Liver (tissue), 9 donors: ENCODE data around the gene ANTXR2. TPM values are rescaled to one million over a fixed set of nuclear protein-coding genes. Genes with fewer than 3 reads are reported as not detected.

Experiments used
- DNase-seq: peaks from one replicate; pipeline ENCODE4 v3.0.0-alpha.2; 2017; ENCODE audit warnings: low spot score
- H3K27ac ChIP-seq, 2 donors: one replicate each; pipeline ENCODE4 v1.7.0; 2013; ENCODE audit warnings: inconsistent platforms in 2 of 2, low read length in 2 of 2, control low read depth in 1 of 2, low read depth in 1 of 2, mild to moderate bottlenecking in 1 of 2
- H3K27me3 ChIP-seq, 4 donors: one replicate each; pipeline versions ENCODE4 v1.6.1 to v1.7.0; 2013; ENCODE audit warnings: low read length in 3 of 4, inconsistent platforms in 1 of 4, mild to moderate bottlenecking in 1 of 4, moderate library complexity in 1 of 4; ENCODE audit not compliant: control insufficient read depth in 4 of 4, insufficient read depth in 4 of 4
- H3K36me3 ChIP-seq, 4 donors: one replicate each; pipeline versions ENCODE4 v1.6.1 to v1.7.0; 2013; ENCODE audit warnings: low read length in 3 of 4, mild to moderate bottlenecking in 3 of 4, low read depth in 1 of 4, moderate library complexity in 1 of 4; ENCODE audit not compliant: control insufficient read depth in 4 of 4, insufficient read depth in 3 of 4
- H3K4me1 ChIP-seq, 4 donors: one replicate each; pipeline versions ENCODE4 v1.6.1 to v1.7.0; 2013; ENCODE audit warnings: low read length in 3 of 4, mild to moderate bottlenecking in 3 of 4, moderate library complexity in 1 of 4; ENCODE audit not compliant: control insufficient read depth in 4 of 4, insufficient read depth in 4 of 4
- H3K4me3 ChIP-seq, 3 donors: one replicate each; pipeline versions ENCODE4 v1.6.1 to v1.7.0; 2013; ENCODE audit warnings: low read length in 3 of 3, control low read depth in 1 of 3, low read depth in 1 of 3, mild to moderate bottlenecking in 1 of 3
- H3K9ac ChIP-seq, 2 donors: one replicate each; pipeline ENCODE4 v1.7.0; 2013; ENCODE audit warnings: low read length in 2 of 2, mild to moderate bottlenecking in 2 of 2, moderate library complexity in 2 of 2, control low read depth in 1 of 2, low read depth in 1 of 2
- H3K9me3 ChIP-seq, 4 donors: one replicate each; pipeline versions ENCODE4 v1.6.1 to v1.7.0; 2013; ENCODE audit warnings: low read length in 3 of 4; ENCODE audit not compliant: control insufficient read depth in 4 of 4
- EGR1 ChIP-seq, 2 donors: IDR thresholded peaks; 2 replicates each; pipeline ENCODE4 v1.6.1; 2016 to 2018; ENCODE audit warnings: antibody characterized with exemption in 2 of 2, low read depth in 2 of 2
- FOXA1 ChIP-seq: IDR thresholded peaks from 2 replicates; pipeline ENCODE4 v1.6.1; 2016; ENCODE audit warnings: antibody characterized with exemption
- FOXA2 ChIP-seq: IDR thresholded peaks from 2 replicates; pipeline ENCODE4 v1.6.1; 2016; ENCODE audit warnings: antibody characterized with exemption
- GABPA ChIP-seq, 2 donors: IDR thresholded peaks in 1 of 2; conservative IDR thresholded peaks in 1 of 2; 2 replicates each; pipeline ENCODE4 v1.6.1; 2016; ENCODE audit warnings: antibody characterized with exemption in 2 of 2, mild to moderate bottlenecking in 1 of 2, moderate library complexity in 1 of 2
- HNF4A ChIP-seq, 2 donors: conservative IDR thresholded peaks; 2 replicates each; pipeline ENCODE4 v1.6.1; 2016; ENCODE audit warnings: antibody characterized with exemption in 2 of 2, mild to moderate bottlenecking in 2 of 2
- HNF4G ChIP-seq: IDR thresholded peaks from 2 replicates; pipeline ENCODE4 v1.6.1; 2016; ENCODE audit warnings: antibody characterized with exemption
- JUND ChIP-seq, 2 donors: IDR thresholded peaks; 2 replicates each; pipeline ENCODE4 v1.6.1; 2016; ENCODE audit warnings: antibody characterized with exemption in 2 of 2
- NR2F2 ChIP-seq: IDR thresholded peaks from 2 replicates; pipeline ENCODE4 v1.6.1; 2016; ENCODE audit warnings: antibody characterized with exemption
- RAD21 ChIP-seq, 2 donors: IDR thresholded peaks; 2 replicates each; pipeline ENCODE4 v1.6.1; 2016; ENCODE audit warnings: antibody characterized with exemption in 2 of 2, mild to moderate bottlenecking in 2 of 2
- RXRA ChIP-seq, 2 donors: IDR thresholded peaks; 2 replicates each; pipeline ENCODE4 v1.6.1; 2017 to 2018; ENCODE audit warnings: antibody characterized with exemption in 2 of 2, mild to moderate bottlenecking in 1 of 2
- SP1 ChIP-seq: IDR thresholded peaks from 2 replicates; pipeline ENCODE4 v1.6.1; 2018; ENCODE audit warnings: antibody characterized with exemption, mild to moderate bottlenecking
- TAF1 ChIP-seq: conservative IDR thresholded peaks from 2 replicates; pipeline ENCODE4 v1.6.1; 2016; ENCODE audit warnings: antibody characterized with exemption, mild to moderate bottlenecking
- YY1 ChIP-seq: IDR thresholded peaks from 2 replicates; pipeline ENCODE4 v1.6.1; 2016; ENCODE audit warnings: antibody characterized with exemption, mild to moderate bottlenecking
- WGBS: extraction: QIAGEN DNeasy Blood & Tissue Kit; methylation state at CpG from one replicate; pipeline ENCODE4 v1.1.7; 2013; 5-methylcytosine and 5-hydroxymethylcytosine counted together
- polyA plus RNA-seq, 2 donors: library from polyadenylated mRNA; stranded (reverse) in 1 of 2; unstranded in 1 of 2; fragments of 200-250 nt in 1 of 2; fragments of >200 nt in 1 of 2; fragmentation: Nextera tagmentation in 1 of 2; extraction: Ambion mirVana in 1 of 2; gene quantifications; one replicate each; pipeline versions ENCODE4 v1.2.1 to v1.2.3, GENCODE V29; 2013 to 2015
- total RNA-seq, 2 donors: library from RNA; depleted of rRNA; stranded (reverse); fragments of >200 nt; gene quantifications; one replicate each; pipeline ENCODE4 v1.2.3, GENCODE V29; 2014
- TF ChIP-seq, protein P1 (sequence below): IDR thresholded peaks from 2 replicates; pipeline ENCODE4 v1.6.1; 2016; ENCODE audit warnings: antibody characterized with exemption
- TF ChIP-seq, protein P2 (sequence below): IDR thresholded peaks from 2 replicates; pipeline ENCODE4 v1.6.1; 2016; ENCODE audit warnings: antibody characterized with exemption
- TF ChIP-seq, protein P3 (sequence below): IDR thresholded peaks from 2 replicates; pipeline ENCODE4 v1.6.1; 2016; ENCODE audit warnings: antibody characterized with exemption, mild to moderate bottlenecking
- TF ChIP-seq, protein P4 (sequence below): IDR thresholded peaks from 2 replicates; pipeline ENCODE4 v1.6.1; 2016; ENCODE audit warnings: antibody characterized with exemption
- TF ChIP-seq, protein P5 (sequence below): fragments of 150-350 bp; IDR thresholded peaks from 2 replicates; pipeline ENCODE4 v1.5.1; 2017; ENCODE audit warnings: improper control_type of control experiment, low read depth, low read length; ENCODE audit not compliant: missing input control
- donor health status: healthy.
- donor health status: healthy.
- donor health status: healthy.
- donor health status: healthy.
- donor health status: healthy.

ANTXR2 gene
- total and polyA plus RNA-seq, 4 donors, result 16.1 to 30.5 (median 21.3) TPM

DNA sequence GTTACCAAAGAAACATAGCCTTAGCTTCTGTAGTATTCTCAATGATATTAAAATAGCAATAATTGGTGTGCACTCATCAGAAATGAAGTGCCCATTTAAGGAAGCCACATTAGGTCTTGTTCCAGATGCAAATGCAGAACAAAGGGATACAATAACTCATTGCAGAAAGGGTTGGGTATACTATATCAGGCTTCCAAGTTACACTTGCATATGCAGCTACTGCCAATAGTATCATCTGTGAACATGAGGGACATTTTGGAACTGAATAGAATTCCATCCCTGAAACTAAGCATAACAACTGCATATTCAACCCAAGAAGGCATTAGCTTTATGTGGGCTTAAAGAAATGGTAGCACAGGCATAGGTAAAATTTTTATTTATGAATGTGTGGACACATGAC, 167.8 kb downstream of the ANTXR2 start:
- Histone ChIP-seq H3K4me3 (no peak overlapping the region), H3K9ac (no peak overlapping the region), H3K4me1 (no peaks in the 10 kb centered on the region), H3K36me3 (peaks cover 0 to 21% (median 17%) of the 10 kb centered on the region in 4 donors), H3K27me3 (no peaks in the 10 kb centered on the region), H3K27ac (no peak overlapping the region), H3K9me3 (no peaks in the 10 kb centered on the region)
- DNase-seq, result no peak
- TF ChIP-seq, protein P1, sequence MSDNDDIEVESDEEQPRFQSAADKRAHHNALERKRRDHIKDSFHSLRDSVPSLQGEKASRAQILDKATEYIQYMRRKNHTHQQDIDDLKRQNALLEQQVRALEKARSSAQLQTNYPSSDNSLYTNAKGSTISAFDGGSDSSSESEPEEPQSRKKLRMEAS, result no peak
- TF ChIP-seq RAD21 (IDR thresholded peaks at IDR 0.05) (no peak), NR2F2 (no peak), FOXA2 (no peak), TAF1 (no peak), HNF4G (no peak), RXRA (IDR thresholded peaks at IDR 0.05) (no peak), GABPA (IDR thresholded peaks at IDR 0.05 in 1 of 2, conservative IDR thresholded peaks at IDR 0.05 in 1 of 2) (no peak), FOXA1 (no peak), SP1 (no peak), HNF4A (conservative IDR thresholded peaks at IDR 0.05) (no peak)
- TF ChIP-seq, protein P2, sequence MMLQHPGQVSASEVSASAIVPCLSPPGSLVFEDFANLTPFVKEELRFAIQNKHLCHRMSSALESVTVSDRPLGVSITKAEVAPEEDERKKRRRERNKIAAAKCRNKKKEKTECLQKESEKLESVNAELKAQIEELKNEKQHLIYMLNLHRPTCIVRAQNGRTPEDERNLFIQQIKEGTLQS, result no peak
- TF ChIP-seq, protein P3, sequence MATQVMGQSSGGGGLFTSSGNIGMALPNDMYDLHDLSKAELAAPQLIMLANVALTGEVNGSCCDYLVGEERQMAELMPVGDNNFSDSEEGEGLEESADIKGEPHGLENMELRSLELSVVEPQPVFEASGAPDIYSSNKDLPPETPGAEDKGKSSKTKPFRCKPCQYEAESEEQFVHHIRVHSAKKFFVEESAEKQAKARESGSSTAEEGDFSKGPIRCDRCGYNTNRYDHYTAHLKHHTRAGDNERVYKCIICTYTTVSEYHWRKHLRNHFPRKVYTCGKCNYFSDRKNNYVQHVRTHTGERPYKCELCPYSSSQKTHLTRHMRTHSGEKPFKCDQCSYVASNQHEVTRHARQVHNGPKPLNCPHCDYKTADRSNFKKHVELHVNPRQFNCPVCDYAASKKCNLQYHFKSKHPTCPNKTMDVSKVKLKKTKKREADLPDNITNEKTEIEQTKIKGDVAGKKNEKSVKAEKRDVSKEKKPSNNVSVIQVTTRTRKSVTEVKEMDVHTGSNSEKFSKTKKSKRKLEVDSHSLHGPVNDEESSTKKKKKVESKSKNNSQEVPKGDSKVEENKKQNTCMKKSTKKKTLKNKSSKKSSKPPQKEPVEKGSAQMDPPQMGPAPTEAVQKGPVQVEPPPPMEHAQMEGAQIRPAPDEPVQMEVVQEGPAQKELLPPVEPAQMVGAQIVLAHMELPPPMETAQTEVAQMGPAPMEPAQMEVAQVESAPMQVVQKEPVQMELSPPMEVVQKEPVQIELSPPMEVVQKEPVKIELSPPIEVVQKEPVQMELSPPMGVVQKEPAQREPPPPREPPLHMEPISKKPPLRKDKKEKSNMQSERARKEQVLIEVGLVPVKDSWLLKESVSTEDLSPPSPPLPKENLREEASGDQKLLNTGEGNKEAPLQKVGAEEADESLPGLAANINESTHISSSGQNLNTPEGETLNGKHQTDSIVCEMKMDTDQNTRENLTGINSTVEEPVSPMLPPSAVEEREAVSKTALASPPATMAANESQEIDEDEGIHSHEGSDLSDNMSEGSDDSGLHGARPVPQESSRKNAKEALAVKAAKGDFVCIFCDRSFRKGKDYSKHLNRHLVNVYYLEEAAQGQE, result no peak
- TF ChIP-seq, protein P4, sequence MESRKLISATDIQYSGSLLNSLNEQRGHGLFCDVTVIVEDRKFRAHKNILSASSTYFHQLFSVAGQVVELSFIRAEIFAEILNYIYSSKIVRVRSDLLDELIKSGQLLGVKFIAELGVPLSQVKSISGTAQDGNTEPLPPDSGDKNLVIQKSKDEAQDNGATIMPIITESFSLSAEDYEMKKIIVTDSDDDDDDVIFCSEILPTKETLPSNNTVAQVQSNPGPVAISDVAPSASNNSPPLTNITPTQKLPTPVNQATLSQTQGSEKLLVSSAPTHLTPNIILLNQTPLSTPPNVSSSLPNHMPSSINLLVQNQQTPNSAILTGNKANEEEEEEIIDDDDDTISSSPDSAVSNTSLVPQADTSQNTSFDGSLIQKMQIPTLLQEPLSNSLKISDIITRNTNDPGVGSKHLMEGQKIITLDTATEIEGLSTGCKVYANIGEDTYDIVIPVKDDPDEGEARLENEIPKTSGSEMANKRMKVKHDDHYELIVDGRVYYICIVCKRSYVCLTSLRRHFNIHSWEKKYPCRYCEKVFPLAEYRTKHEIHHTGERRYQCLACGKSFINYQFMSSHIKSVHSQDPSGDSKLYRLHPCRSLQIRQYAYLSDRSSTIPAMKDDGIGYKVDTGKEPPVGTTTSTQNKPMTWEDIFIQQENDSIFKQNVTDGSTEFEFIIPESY, result no peak
- TF ChIP-seq, protein P5, sequence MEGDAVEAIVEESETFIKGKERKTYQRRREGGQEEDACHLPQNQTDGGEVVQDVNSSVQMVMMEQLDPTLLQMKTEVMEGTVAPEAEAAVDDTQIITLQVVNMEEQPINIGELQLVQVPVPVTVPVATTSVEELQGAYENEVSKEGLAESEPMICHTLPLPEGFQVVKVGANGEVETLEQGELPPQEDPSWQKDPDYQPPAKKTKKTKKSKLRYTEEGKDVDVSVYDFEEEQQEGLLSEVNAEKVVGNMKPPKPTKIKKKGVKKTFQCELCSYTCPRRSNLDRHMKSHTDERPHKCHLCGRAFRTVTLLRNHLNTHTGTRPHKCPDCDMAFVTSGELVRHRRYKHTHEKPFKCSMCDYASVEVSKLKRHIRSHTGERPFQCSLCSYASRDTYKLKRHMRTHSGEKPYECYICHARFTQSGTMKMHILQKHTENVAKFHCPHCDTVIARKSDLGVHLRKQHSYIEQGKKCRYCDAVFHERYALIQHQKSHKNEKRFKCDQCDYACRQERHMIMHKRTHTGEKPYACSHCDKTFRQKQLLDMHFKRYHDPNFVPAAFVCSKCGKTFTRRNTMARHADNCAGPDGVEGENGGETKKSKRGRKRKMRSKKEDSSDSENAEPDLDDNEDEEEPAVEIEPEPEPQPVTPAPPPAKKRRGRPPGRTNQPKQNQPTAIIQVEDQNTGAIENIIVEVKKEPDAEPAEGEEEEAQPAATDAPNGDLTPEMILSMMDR, result no peak

DNA sequence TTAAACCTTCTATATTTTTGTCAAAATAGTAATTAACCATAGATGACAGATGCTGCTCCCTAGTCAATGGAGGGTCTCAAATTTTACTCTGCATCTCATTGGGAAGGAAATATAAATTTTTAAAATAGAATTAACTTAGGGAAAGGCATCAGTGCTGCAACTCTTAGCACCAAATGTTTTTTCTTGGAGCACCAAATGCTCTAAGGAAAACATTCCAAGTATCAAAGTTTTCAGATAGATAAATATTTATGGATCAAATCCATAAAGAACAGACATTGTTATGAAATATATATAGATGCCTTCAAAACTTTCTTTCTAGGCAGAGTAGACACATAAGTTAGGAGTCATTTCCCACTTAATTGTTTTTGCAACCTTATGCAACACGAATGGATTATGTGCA, 168.7 kb downstream of the ANTXR2 start:
- no peaks in the 10 kb centered on the region for H3K4me1 ChIP-seq
- no peak overlapping the region for H3K9ac ChIP-seq
- H3K27ac ChIP-seq, result no peak overlapping the region
- WGBS, result 91% methylated on average over 1 of the region's 1 CpG
- no peak for DNase-seq
- no peaks in the 10 kb centered on the region for H3K9me3 ChIP-seq
- peaks cover 0 to 21% (median 17%) of the 10 kb centered on the region in 4 donors for H3K36me3 ChIP-seq
- H3K4me3 ChIP-seq, result no peak overlapping the region
- H3K27me3 ChIP-seq, result no peaks in the 10 kb centered on the region
- TF ChIP-seq YY1 (no peak), GABPA (IDR thresholded peaks at IDR 0.05 in 1 of 2, conservative IDR thresholded peaks at IDR 0.05 in 1 of 2) (no peak), NR2F2 (no peak), JUND (IDR thresholded peaks at IDR 0.05) (no peak), FOXA1 (no peak), EGR1 (IDR thresholded peaks at IDR 0.05; ENCODE audit: low read depth in 2 of 2) (no peak), TAF1 (no peak), RAD21 (IDR thresholded peaks at IDR 0.05) (no peak), HNF4G (no peak)
- TF ChIP-seq, protein P4, result no peak
- TF ChIP-seq, protein P1, result no peak
- TF ChIP-seq, protein P2, result no peak
